Measurements from ENCODE around the gene C20orf202.
"Not testable (repeated sequence)": the region's sequence is repeated elsewhere in the genome, so short reads cannot be mapped to it uniquely, and the experiment has no call there.

Gene C20orf202

GRCh38 chr20:1247689-1248088 is 44.4 kb downstream of the C20orf202 start:
- DNase-seq (ENCODE audit: low spot score): no peak

GRCh38 chr20:1250282-1250681 is 47.0 kb downstream of the C20orf202 start:
- DNase-seq (ENCODE audit: low spot score): not testable (repeated sequence)

GRCh38 chr20:1252416-1252815 is 49.2 kb downstream of the C20orf202 start:
- no peak for DNase-seq (ENCODE audit: low spot score)

GRCh38 chr20:1254254-1254653 is 51.0 kb downstream of the C20orf202 start:
- DNase-seq (ENCODE audit: low spot score): no peak

GRCh38 chr20:1255675-1256074 is 52.4 kb downstream of the C20orf202 start:
- no peak for DNase-seq (ENCODE audit: low spot score)

All from globus pallidus (tissue), 1 donor.